ENCODE data around the gene RBM22.
A peak's percentile ranks its signal among the peaks of the same experiment; 100 is the strongest.

The RBM22 gene

GRCh38 chr5:150672237-150672883 is 28.5 kb downstream of the RBM22 start:
- DNase-seq (ENCODE audit: low spot score) = no peak

DNA sequence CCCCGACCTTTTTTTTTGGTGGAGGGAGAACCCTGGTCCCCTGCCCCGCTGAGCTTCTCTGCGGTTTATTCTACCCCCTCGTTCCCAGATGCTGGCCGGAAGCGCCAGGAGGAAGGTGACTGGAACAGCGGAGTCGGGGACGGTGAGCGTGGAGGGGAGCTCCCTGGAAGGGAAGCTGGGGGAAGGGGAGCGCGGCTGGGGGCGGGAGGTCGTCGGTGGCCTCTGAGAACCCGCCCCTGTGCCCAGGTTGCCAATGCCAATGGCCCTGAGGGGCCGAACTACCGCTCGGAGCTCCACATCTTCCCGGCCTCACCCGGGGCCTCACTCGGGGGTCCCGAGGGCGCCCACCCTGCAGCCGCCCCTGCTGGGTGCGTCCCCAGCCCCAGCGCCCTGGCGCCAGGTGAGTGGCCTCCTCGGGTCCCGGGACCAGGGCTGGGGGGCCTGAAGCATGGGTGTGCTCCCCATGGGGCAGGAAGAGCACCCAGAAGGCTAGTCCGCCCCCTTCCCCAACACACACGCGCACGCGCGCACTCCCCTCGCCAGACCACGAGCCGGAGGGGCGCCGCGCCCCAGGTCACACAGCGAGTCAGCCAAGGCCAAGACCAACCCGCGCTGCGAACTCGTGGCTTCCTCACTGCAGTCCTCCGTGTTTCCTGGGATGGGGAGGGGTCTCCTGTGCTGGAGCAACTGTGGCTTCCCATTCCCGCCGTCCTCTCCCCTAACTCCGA is 29.2 kb downstream of the RBM22 start:
- no peak for DNase-seq (ENCODE audit: low spot score)

DNA sequence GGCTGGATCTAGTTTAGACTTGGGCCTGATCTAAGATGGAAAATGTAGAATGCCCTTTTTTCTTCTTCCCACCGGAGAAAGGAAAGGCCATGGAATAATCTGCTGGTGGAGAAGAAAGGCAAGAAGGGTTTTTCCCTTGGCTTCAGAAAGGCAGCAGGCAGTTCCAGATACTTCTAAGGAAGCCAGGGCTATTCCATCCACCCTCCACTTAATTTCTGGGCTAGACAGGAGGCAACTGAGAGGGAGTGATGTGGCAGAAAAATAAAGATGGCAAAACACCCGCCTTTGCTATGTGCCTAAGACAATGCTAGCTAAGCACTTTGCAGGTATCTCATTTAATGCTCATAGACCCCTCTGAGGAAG is 29.9 kb downstream of the RBM22 start:
- DNase-seq (ENCODE audit: low spot score) = no peak

DNA sequence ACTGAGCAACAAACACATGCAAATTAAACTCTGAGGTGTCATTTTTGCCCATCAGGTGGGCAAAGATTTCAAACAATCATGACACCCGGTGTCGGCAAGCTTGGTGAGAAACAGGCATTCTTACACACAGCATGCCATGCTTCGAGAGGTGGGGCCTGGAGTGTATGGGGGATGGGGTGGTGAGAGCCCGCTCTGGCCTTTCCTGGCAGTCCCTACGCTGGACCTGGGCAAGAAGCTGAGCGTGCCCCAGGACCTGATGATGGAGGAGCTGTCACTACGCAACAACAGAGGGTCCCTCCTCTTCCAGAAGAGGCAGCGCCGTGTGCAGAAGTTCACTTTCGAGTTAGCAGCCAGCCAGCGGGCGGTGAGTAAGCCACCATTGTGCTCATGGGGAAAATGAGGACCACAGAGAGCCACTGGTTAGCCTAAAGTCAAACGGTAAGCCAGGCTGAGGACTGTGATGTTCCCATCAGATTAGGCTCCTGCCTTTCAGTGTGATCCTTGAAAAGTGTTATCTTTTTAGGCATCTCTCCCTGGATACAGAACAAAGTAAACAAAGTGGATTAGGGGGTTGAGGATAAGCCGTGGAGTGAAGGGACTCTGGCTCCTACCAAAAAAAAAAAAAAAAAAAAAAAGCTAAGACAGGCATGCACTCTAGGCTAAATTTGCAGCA is 30.5 kb downstream of the RBM22 start:
- DNase-seq (ENCODE audit: low spot score) = no peak

GRCh38 chr5:150665044-150665443 is 35.8 kb downstream of the RBM22 start:
- no peak for DNase-seq (ENCODE audit: low spot score)

GRCh38 chr5:150663936-150664335 is 36.9 kb downstream of the RBM22 start:
- no peak for DNase-seq (ENCODE audit: low spot score)

GRCh38 chr5:150662731-150663516 is 37.9 kb downstream of the RBM22 start:
- DNase-seq (ENCODE audit: low spot score) = no peak

GRCh38 chr5:150661821-150662596 is 38.9 kb downstream of the RBM22 start:
- DNase-seq (ENCODE audit: low spot score) = no peak

DNA sequence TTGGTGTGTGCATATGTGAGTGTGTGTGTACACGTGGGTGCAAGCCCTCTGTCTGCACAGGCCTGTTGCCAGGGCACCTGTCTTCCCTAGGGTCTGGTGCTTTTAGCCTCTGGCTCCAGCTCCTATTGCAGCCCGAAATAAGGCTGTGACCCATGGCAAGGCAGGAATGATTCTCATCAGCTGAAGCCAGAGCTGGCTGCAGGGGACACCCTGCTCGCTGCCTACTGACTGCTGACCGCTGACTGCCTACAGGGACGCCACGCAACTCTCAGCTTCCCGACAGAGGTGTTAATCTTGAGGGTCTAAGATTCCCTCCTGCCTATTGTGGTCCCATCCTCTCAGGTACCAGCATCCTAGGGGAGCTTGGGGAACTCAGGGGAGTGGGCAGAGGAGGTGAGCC is 39.8 kb downstream of the RBM22 start, which contains the start of gene MYOZ3:
MYOZ3 (plus strand) TSS at position 166 of the 400 bp plus-strand sequence. CDS start 1,691 bp downstream, outside the sequence.
- DNase-seq (ENCODE audit: low spot score) = no peak

DNA sequence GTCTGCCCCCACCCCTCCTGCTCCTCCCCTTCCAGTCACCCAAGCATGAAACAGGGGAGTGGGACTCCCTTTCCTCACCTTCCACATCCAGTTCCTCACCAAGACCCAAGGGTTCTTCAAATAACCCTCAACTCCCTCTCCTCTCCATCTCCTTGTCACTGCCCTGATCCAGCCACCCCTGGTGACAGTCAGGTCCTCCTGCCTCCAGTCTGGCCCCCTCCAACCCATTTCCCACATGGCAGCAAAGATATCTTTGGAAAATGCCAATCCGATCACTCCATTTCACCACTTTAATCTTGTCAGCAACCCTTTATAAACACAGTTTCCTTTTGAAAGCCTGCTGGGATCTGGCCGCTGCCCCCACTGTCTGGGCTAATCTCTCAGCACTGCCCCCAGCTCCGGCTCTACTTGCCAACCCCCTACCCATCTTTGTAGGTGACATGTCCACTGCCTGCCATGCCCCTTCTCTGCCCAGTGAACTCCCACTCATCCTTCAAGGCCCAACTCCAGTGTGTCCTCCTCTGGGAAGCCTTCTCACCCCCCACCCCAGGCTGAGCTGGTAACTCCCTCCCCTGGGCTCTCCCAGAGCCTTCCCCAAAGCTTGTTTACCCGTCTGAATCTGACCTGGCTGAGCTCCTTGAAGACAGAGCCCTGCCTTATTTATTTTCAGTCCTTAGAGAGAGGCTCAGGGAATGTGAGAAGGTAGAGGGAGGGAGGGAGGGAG is 40.6 kb downstream of the RBM22 start:
- no peak for DNase-seq (ENCODE audit: low spot score)

- DNase-seq (ENCODE audit: low spot score) = no peak
Measured at GRCh38 chr5:150659360-150660107, 41.3 kb downstream of the RBM22 start.

DNA sequence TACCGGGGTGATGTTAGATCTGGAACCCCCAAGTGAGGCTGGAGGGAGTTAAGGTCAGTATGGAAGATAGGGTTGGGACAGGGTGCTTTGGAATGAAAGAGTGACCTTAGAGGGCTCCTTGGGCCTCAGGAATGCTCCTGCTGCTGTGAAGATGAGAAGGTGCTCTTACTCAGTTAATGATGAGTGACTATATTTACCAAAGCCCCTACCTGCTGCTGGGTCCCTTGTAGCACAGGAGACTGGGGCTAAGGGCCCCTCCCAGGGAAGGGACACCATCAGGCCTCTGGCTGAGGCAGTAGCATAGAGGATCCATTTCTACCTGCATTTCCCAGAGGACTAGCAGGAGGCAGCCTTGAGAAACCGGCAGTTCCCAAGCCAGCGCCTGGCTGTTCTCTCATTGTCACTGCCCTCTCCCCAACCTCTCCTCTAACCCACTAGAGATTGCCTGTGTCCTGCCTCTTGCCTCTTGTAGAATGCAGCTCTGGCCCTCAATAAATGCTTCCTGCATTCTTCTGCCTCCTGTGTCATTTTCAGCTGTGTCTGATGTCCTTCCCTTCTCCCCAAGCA is 42.1 kb downstream of the RBM22 start:
- DNase-seq (ENCODE audit: low spot score) = no peak

GRCh38 chr5:150658121-150658520 is 42.7 kb downstream of the RBM22 start:
- DNase-seq (ENCODE audit: low spot score) = no peak

DNA sequence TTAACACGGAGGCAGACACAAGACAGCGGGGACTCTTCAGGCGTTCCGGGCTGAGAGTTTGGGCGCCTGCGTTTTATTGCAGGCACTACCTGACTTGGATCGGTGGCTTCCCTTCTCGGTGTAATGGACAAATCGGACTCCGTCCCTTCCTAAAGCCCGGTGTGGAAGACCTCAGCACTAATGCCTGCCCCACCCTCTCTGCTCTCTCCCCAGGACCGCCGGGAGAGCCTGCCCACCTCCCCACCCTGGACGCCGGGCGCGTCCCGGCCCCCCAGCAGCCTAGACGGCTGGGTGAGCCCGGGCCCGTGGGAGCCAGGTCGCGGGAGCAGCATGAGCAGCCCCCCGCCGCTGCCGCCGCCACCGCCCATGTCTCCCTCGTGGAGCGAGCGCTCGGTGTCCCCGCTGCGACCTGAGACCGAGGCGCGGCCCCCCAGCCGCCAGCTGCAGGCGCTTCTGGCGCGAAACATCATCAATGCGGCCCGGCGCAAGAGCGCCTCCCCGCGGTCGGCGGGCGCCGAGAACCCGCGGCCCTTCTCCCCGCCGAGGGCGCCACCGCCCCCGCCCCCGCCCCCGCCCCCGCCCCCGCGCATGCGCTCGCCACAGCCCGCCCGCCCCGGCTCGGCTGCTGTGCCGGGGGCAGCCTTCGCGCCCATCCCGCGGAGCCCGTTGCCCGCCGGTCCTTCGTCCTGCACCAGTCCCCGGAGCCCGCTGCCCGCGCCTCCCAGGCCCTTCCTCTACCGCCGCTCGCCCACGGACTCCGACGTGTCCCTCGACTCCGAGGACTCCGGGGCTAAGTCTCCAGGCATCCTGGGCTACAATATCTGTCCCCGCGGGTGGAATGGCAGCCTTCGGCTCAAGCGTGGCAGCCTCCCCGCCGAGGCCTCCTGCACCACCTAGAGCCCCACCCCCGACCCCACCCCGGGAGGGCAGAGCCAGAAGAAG is 44.4 kb downstream of the RBM22 start:
- peak; percentile 57 for DNase-seq (ENCODE audit: low spot score)

DNA sequence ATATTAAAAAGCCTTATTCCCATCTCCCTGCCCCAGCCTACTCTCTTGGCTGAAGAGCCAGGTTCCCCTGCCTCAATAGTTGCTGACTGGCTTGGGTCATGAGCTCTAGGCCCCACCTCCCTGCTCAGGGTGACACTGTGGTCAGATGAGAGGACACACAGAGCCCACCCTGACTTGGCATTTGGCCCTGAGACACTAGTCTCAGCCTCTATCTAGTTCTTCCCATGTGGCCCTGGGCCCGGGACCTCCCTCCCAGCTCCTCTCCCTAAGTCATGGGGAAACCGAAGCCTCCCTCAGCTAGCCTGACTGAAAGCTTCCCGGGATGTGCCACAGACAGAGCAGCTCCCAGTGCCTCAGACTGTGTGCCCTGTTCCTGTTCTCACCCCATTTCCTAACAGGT is 45.6 kb downstream of the RBM22 start:
- no peak for DNase-seq (ENCODE audit: low spot score)

DNA sequence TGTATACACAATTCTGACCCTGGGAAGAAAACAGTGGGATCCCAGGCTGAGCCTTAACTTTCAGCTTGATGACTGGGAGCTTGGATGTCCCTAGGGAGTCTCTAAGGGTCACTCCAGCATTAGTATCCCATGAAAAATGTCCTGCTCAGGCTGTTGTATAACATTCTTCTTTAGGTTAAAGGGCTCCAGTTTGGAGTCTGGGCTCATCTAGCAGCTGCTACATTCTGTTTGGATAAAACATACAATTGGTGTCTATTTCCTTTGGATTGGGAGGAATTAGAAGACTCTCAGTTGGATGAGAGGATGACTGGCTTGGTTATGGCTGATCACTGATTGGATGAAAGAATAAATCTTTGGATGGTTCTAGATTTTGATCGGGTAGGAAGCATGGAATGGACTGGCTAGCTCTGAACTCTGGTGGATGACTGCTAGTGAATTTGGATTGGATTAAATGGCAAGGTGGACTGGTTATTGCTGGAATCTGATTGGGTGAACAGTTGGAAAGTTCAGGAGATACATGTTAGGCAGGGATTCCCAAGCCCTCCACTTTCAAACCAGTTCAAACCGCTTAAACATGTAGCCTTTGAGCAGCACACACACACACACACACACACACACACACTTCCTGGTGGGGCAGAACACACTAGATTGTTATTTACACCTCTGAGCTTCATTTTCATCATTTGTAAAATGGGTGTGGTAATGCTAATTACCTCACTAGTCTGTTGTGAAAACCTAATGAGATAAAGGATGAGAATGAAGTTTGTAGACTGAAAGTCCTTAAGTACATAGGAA is 46.9 kb downstream of the RBM22 start:
- no peak for DNase-seq (ENCODE audit: low spot score)

DNA sequence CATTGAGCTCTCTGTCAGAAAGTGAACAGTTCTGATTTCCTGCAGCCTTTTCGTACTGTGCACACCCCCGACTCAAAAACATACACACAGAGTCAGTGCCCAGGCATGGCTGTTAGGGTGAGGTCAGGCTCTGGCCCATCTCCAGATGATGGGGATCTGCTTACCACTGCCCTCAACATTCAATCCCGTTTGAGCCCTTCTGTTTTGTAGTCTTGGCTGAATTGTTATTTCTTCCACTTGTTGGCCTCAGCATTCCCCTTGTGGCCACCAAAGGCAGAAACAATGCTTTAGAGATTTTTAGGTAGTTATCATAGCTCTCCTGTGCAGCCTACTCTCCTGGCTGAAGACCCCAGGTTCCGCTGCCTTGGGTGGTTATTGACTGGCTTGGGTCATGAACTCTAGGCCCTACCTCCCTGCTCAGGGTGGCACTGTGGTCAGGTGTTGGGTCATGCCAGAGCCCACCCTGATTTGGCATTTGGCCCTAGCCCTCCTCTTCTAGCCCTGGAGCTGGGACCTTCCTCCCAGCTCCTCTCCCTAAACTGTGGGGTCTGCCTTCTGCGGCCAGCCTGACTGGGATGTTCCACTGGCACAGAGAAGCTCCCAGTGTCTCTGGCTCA is 47.6 kb downstream of the RBM22 start:
- no peak for DNase-seq (ENCODE audit: low spot score)

Data from RKO (cell line).